Upper lobe of left lung (tissue), 4 donors: ENCODE measurements around the gene MNAT1.

ENCODE experiments used
- CTCF ChIP-seq, 6 experiments: fragments of 450-650 bp in 4 of 6; fragments of 200-600 bp in 2 of 6; sonication (generic) in 2 of 6; IDR thresholded peaks; one replicate each; pipeline ENCODE4 v1.5.1; 2016 to 2019; ENCODE audit warnings: antibody characterized with exemption in 6 of 6
- POLR2A ChIP-seq, 4 donors: fragments of 450-650 bp; IDR thresholded peaks; one replicate each; pipeline ENCODE4 v1.5.1; 2016 to 2017; ENCODE audit warnings: antibody characterized with exemption in 4 of 4, mild to moderate bottlenecking in 2 of 4
- POLR2AphosphoS5 ChIP-seq, 2 donors: sonication (generic); formaldehyde crosslinking; IDR thresholded peaks; one replicate each; pipeline ENCODE4 v1.5.1; 2017; ENCODE audit warnings: antibody characterized with exemption in 2 of 2

- TF ChIP-seq POLR2A (IDR thresholded peaks at IDR 0.05) (no peak), CTCF (IDR thresholded peaks at IDR 0.05) (no peak), POLR2AphosphoS5 (IDR thresholded peaks at IDR 0.05) (no peak)
These were observed 171.4 kb downstream of the MNAT1 start for GRCh38 chr14:60905923-60906322.
